ENCODE measurements around the gene NBAS. TPM values are rescaled to one million over a fixed set of nuclear protein-coding genes. Genes with fewer than 3 reads are reported as not detected.

The NBAS gene
- total RNA-seq, 1 experiment from 2014 or later, result 27.9 TPM

- Histone ChIP-seq H3K27me3 (no peaks in the 10 kb centered on the region), H3K4me3 (no peak overlapping the region)
- DNase-seq, result no peak
Observed at GRCh38 chr2:15303874-15304273, 257.3 kb downstream of the NBAS start.

DNA sequence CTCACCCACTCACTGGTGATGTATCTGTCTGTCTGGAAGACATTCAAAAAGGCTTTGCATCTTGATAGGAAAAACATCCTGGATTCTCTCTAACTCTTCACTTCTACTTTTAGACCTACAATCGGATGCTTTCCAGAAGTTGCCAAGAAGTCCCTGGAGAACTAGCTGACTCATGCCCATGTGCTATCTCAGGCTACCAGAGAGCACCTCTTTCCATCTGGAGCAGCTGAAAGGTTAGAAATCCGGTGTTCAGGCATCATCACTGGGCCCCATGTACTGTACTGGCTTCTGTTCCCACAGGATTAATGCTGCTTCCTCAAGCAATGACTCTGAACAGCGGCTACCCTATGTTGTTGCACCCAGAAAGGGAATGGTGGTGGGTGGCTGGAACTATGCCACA is 259.0 kb downstream of the NBAS start:
- Histone ChIP-seq H3K4me3 (no peak overlapping the region), H3K36me3 (no peaks in the 10 kb centered on the region; the same call in none of the 2 replicates), H3K9me3 (no peaks in the 10 kb centered on the region), H3K27me3 (no peaks in the 10 kb centered on the region)
- no peak for DNase-seq

More at GRCh38 chr2:15303874-15304273, 257.3 kb downstream of the NBAS start:
- Histone ChIP-seq H3K9me3 (no peaks in the 10 kb centered on the region), H3K36me3 (no peaks in the 10 kb centered on the region; the same call in none of the 2 replicates)

DNA sequence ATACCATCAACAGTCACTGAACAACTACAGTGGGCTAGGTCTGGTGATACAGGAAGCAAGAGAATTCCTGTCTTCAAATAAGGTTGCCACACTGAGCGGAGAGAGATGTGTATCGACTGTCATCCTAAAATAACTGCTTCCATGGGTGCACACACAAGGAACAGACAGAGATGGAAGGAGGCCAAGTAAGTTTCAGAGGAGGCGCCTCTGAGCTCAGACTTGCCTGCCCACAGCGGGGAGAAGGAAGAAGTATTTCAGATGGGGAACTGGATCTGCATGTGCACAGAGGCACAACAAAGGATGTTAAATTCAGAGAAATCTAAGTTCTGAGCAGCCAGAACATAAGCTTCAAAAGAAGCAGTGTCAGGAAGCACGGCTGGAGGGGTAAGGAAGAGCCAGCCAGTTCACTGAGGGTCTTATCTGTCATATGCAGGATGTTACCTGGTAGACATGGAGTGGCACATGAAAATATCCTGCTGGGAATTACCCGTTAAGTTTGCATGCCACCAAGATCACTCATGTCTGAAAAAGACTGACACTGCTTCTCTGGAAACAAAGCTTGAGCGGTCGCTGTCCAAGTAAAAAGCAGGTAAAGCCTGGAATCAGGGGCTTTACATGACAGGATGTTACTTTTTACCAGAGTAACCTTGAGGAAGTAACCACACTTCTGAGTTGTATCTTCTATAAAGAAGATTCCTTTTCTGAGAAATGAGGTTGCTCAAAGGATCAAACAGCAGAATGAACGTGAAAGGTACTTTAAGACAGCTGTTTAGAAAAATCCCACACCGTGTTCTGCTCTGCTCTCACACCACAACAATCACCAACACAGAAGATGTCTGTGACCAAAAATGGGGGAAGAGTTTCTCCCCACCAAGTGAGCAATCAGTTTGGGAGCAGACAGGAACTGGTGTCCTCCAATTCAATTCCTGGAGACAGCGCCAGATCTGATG is 260.2 kb downstream of the NBAS start:
- no peak overlapping the region for H3K4me3 ChIP-seq
- no peak for DNase-seq
- H3K36me3 ChIP-seq, result no peaks in the 10 kb centered on the region; the same call in none of the 2 replicates
- no peaks in the 10 kb centered on the region for H3K27me3 ChIP-seq
- no peaks in the 10 kb centered on the region for H3K9me3 ChIP-seq

DNA sequence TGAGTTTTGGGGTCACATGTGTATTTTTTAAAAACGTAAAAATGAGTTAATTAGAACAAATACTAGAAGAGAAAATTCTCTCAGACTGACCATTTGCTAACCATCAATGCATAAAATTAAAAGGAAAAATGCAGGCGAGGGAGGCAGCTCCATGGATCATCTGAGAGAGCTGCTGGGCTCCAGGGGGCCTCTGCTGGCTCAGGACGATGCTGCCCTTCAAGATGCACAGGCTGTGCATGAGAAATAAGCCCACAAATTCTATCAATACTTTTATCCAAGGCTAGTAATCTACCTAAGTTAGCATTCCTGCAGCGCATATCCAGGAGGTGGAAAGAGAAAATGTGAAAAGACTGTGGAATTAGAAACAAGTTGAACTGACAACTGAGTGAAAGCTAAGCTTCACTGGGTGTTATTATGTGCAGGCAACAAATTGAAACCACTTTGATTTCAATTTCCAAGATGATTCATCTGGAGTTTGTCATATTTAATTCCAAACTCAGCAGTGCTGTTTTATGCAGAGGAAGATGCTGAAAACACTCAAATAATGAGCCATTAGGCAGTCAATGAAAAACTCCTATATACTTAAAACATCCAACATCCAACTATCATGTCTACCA is 261.1 kb downstream of the NBAS start:
- no peaks in the 10 kb centered on the region for H3K9me3 ChIP-seq
- no peaks in the 10 kb centered on the region for H3K27me3 ChIP-seq
- H3K36me3 ChIP-seq, result no peaks in the 10 kb centered on the region; the same call in none of the 2 replicates
- H3K4me3 ChIP-seq, result no peak overlapping the region
- DNase-seq, result no peak

- no peaks in the 10 kb centered on the region for H3K9me3 ChIP-seq
- no peaks in the 10 kb centered on the region for H3K27me3 ChIP-seq
- no peak overlapping the region for H3K4me3 ChIP-seq
- H3K36me3 ChIP-seq, result no peaks in the 10 kb centered on the region; the same call in 1 of the 2 replicates
- no peak for DNase-seq
Observed at GRCh38 chr2:15298770-15299169, 262.4 kb downstream of the NBAS start.

DNA sequence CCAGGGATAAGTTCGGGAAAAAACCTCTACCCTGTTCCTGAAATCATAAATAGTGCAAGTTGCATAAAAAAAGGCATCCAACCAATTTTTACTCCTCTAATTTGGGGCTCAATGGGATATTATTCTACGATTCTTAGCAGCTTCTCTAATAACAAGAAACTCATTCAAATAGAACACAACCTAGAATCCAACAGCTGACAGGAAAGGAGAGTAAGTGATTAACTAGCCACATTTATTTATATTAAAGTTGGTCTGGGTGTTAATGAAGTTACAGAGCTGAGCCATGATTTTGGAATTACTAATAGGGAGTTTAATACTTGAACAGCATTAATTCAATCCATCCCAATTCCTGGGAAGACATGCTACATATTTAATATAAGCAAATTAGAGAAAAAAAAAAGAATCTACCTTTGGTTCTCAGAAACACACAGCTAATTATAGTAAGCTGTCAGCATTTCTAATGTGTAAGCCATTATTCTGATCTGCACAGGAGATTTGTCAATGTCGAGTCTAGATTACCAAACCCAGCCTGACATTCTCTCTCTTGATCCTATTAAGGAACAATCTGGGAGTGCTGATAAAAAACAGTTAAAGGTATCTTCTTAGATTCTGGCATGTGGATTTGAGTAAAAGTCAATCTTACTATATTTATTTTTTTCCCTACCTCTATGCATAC is 267.7 kb downstream of the NBAS start:
- H3K9me3 ChIP-seq, result no peaks in the 10 kb centered on the region
- H3K27me3 ChIP-seq, result no peaks in the 10 kb centered on the region
- H3K4me3 ChIP-seq, result no peak overlapping the region
- peaks cover 2% of the 10 kb centered on the region for H3K36me3 ChIP-seq
- DNase-seq, result no peak

GRCh38 chr2:15287447-15288184 is 273.5 kb downstream of the NBAS start:
- Histone ChIP-seq H3K4me3 (no peak overlapping the region), H3K27me3 (no peaks in the 10 kb centered on the region), H3K36me3 (no peaks in the 10 kb centered on the region; the same call in 1 of the 2 replicates), H3K9me3 (no peaks in the 10 kb centered on the region)
- DNase-seq, result no peak

- H3K36me3 ChIP-seq, result no peaks in the 10 kb centered on the region; the same call in 1 of the 2 replicates
- no peak for DNase-seq
- H3K27me3 ChIP-seq, result no peaks in the 10 kb centered on the region
- no peak overlapping the region for H3K4me3 ChIP-seq
- H3K9me3 ChIP-seq, result no peaks in the 10 kb centered on the region
Observed at GRCh38 chr2:15284614-15285013, 276.5 kb downstream of the NBAS start.

DNA sequence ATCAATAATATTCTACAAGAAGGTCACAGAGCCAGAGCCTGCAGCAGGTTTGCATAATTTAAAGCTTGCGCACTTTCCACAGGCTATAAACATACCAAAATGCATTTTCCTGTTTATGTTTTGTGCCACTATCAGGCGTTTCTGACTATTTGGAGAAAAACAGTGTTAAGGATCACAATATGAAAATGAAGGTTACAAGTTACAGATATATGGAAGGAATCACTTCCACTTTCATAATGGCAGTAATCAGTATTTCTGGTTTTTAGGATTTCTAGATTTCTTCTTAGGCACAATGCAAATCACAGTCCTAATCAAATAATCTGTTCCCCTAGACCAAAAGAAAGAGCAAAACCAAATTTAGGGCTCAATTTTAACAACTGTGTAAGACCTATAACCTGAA is 279.5 kb downstream of the NBAS start:
- Histone ChIP-seq H3K36me3 (no peaks in the 10 kb centered on the region; the same call in 1 of the 2 replicates), H3K4me3 (no peak overlapping the region), H3K27me3 (no peaks in the 10 kb centered on the region), H3K9me3 (no peaks in the 10 kb centered on the region)
- DNase-seq, result no peak

GRCh38 chr2:15279201-15279876 is 281.8 kb downstream of the NBAS start:
- Histone ChIP-seq H3K27me3 (no peaks in the 10 kb centered on the region), H3K36me3 (peaks cover 3% of the 10 kb centered on the region), H3K9me3 (no peaks in the 10 kb centered on the region), H3K4me3 (no peak overlapping the region)
- no peak for DNase-seq

- H3K36me3 ChIP-seq, result peaks cover 3% of the 10 kb centered on the region
- DNase-seq, result no peak
- H3K27me3 ChIP-seq, result no peaks in the 10 kb centered on the region
- no peaks in the 10 kb centered on the region for H3K9me3 ChIP-seq
- no peak overlapping the region for H3K4me3 ChIP-seq
Observed at GRCh38 chr2:15278296-15278695, 282.8 kb downstream of the NBAS start.

DNA sequence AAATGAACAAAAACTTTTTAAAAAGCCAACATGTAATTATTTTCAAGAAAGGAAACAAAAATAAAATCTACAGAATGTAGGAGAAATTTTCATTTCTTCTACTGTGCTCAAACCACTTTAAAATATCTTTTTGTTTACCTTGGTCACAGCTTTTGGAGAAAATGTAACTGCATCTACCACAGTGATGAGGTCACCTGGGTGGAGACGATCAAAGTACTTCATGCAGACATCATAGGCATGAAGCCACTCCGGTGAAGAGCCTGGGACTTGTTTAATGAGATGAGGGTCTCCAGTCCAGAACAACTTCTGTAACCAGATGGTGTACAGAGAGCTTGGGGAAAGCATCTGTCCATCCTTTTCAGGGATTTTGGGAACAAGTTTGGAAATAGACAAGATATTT is 285.8 kb downstream of the NBAS start:
- Histone ChIP-seq H3K9me3 (no peaks in the 10 kb centered on the region), H3K4me3 (no peak overlapping the region), H3K36me3 (peaks cover 6% of the 10 kb centered on the region), H3K27me3 (no peaks in the 10 kb centered on the region)
- DNase-seq, result no peak

DNA sequence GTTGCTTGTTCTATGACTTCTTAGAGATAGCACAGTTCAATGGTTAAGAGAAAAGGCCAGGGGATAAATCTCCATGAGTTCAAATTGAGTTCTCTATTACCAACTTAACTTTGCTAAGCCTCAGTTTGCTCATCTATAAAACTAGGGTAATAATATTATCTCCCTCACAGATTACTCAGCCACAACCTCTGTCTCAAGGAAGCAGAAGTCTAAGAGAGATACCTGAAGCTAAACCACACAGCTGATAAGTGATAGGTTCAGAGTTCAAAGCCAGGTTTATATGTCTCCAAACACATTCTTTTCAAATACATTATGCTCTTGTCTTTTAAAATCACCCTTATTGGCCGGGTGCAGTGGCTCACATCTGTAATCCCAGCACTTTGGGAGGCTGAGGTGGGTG is 287.7 kb downstream of the NBAS start:
- Histone ChIP-seq H3K4me3 (no peak overlapping the region), H3K9me3 (no peaks in the 10 kb centered on the region), H3K27me3 (no peaks in the 10 kb centered on the region), H3K36me3 (peaks cover 6% of the 10 kb centered on the region)
- no peak for DNase-seq

DNA sequence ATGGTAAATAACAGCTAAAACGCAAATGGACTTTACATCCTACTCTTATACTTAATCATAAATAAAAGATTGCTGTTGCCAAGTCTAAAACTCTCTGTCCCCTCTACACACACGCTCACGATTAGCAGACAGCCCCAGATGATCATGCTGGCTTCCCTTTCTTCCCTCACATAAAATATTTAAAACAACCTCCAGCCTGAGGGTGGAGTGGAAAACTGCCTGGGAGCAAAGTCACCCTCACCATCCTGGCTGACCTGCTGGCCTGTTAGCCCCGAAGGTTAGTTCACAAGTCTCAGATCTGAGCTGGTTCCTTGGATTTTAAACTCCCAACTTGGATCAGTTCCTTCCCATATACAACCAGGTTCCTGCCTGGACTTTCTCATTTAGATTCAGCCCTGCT is 288.2 kb downstream of the NBAS start:
- no peaks in the 10 kb centered on the region for H3K9me3 ChIP-seq
- DNase-seq, result no peak
- peaks cover 6% of the 10 kb centered on the region for H3K36me3 ChIP-seq
- H3K4me3 ChIP-seq, result no peak overlapping the region
- no peaks in the 10 kb centered on the region for H3K27me3 ChIP-seq

DNA sequence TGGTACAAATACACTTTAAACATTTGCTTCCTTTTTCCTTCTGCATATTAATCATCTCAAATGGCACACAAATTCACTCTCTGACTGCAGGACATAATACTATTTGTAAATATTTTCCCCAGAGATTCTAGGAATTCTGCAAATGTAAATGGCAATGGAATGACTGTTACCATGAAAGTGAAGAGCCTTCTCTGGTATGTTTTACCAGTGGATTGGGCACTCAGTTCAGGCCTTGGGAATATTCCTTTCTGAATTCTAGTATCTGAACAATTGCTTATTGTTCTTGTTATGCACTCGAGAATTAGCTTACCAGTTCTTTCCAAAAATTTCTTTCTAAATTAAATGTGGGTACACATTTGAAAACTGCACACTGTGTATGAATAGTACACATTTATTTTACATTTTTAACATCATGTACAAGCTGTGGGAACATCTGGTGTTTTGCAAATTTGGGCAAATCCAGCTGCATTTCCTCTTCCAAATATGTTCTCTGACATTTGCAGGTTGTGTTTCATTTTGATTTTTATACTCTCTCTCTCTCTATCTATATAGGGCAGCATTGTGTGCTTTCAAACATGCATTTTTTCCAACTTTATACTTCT is 289.1 kb downstream of the NBAS start:
- DNase-seq, result no peak
- Histone ChIP-seq H3K4me3 (no peak overlapping the region), H3K27me3 (no peaks in the 10 kb centered on the region), H3K9me3 (no peaks in the 10 kb centered on the region), H3K36me3 (peaks cover 6% of the 10 kb centered on the region)

DNA sequence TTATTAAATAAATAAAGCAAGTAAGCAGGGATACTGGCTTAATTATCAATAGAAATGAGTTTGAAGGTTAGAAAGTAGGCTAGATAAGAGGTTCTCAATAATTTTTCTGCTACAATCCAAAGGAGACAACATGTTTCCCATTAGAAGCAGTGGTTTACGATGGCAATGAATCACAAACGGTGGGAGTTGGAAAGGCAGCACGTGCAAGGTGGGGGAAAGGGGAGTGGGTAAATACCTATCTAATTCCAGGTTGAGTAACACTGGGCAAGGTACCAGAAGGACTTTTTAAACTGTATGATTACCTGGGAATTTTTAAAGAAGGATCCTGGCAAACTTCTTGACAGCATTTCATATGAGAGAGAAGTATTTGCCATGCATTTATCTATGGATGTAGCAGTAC is 289.9 kb downstream of the NBAS start:
- peaks cover 2% of the 10 kb centered on the region; the same call in 1 of the 2 replicates for H3K36me3 ChIP-seq
- H3K4me3 ChIP-seq, result no peak overlapping the region
- H3K9me3 ChIP-seq, result no peaks in the 10 kb centered on the region
- no peaks in the 10 kb centered on the region for H3K27me3 ChIP-seq
- DNase-seq, result no peak
